Prostate gland (tissue), 2 donors: Measurements from ENCODE around the gene SRRM2. TPM values are rescaled to one million over a fixed set of nuclear protein-coding genes. Genes with fewer than 3 reads are reported as not detected.

Experiments used
- DNase-seq: peaks from one replicate; pipeline ENCODE4 v3.0.0-alpha.2; 2019; ENCODE audit warnings: low spot score
- H3K27ac ChIP-seq, 2 donors: fragments of 200-600 bp; sonication (generic); 2 replicates each; pipeline ENCODE4 v1.5.1; 2017 to 2019
- H3K27me3 ChIP-seq: fragments of 200-600 bp; sonication (generic); replicated peaks from 2 replicates; pipeline ENCODE4 v1.5.1; 2019; ENCODE audit not compliant: insufficient read depth
- H3K36me3 ChIP-seq, 2 donors: fragments of 200-600 bp; sonication (generic); 1 replicate in 1 of 2; 2 replicates in 1 of 2; pipeline versions ENCODE4 v1.5.1 to v1.8.1; 2017 to 2019
- H3K4me1 ChIP-seq: fragments of 200-600 bp; sonication (generic); replicated peaks from 2 replicates; pipeline ENCODE4 v1.5.1; 2019
- H3K4me3 ChIP-seq, 2 donors: fragments of 200-600 bp; sonication (generic); 2 replicates each; pipeline ENCODE4 v1.5.1; 2017 to 2019
- H3K9me3 ChIP-seq: fragments of 200-600 bp; sonication (generic); 2 replicates; pipeline ENCODE4 v1.5.1; 2017
- CTCF ChIP-seq, 4 experiments: fragments of 200-600 bp in 2 of 4; fragments of 450-650 bp in 2 of 4; sonication (generic) in 2 of 4; IDR thresholded peaks; 1 replicate in 3 of 4; 2 replicates in 1 of 4; pipeline ENCODE4 v1.5.1; 2016 to 2019; ENCODE audit warnings: antibody characterized with exemption in 4 of 4, mild to moderate bottlenecking in 2 of 4, moderate library complexity in 2 of 4
- POLR2A ChIP-seq: fragments of 450-650 bp; IDR thresholded peaks from one replicate; pipeline ENCODE4 v1.6.1; 2016; ENCODE audit warnings: antibody characterized with exemption, mild to moderate bottlenecking
- POLR2AphosphoS5 ChIP-seq: sonication (generic); formaldehyde crosslinking; IDR thresholded peaks from one replicate; pipeline ENCODE4 v1.6.1; 2017; ENCODE audit warnings: antibody characterized with exemption
- WGBS: methylation state at CpG from one replicate; pipeline ENCODE4 v1.1.5; 2018; 5-methylcytosine and 5-hydroxymethylcytosine counted together
- intact Hi-C: fragments of 100-400 bp; cut with DNase I; formaldehyde crosslinking; loops from one replicate; pipeline ENCODE4 v1.14.2; 2022
- small RNA-seq, 2 donors: library from RNA; depleted of rRNA; stranded (forward); fragments of <200 nt; gene quantifications; one replicate each; pipeline ENCODE3, GENCODE V24; 2016
- total RNA-seq, 2 donors: library from RNA; depleted of rRNA; stranded (reverse); fragments of >200 nt; gene quantifications; one replicate each; pipeline ENCODE4 v1.1.0, GENCODE V29; 2016

Gene SRRM2
- total RNA-seq, 2 donors from 2014 or later: 287 to 714 TPM

GRCh38 chr16:2819179-2819938 lies 66.9 kb downstream of the SRRM2 start:
- TF ChIP-seq POLR2AphosphoS5 (no peak), CTCF (IDR thresholded peaks at IDR 0.05) (no peak), POLR2A (no peak)
- H3K9me3 ChIP-seq: no peaks in the 10 kb centered on the region
- no peaks in the 10 kb centered on the region for H3K4me1 ChIP-seq
- H3K36me3 ChIP-seq: no peaks in the 10 kb centered on the region
- H3K27me3 ChIP-seq: no peaks in the 10 kb centered on the region
- 85% methylated on average over 18 of the region's 18 CpGs for WGBS
- H3K27ac ChIP-seq: no peak overlapping the region
- intact Hi-C loops: no loop called here
- no peak for DNase-seq
- H3K4me3 ChIP-seq: no peak overlapping the region

GRCh38 chr16:2819939-2820835 lies 67.7 kb downstream of the SRRM2 start:
- 72% methylated on average over 15 of the region's 17 CpGs for WGBS
- no peak for DNase-seq
- Histone ChIP-seq H3K4me1 (no peaks in the 10 kb centered on the region), H3K27me3 (no peaks in the 10 kb centered on the region), H3K4me3 (no peak overlapping the region), H3K9me3 (no peaks in the 10 kb centered on the region), H3K27ac (no peak overlapping the region), H3K36me3 (no peaks in the 10 kb centered on the region)
- TF ChIP-seq POLR2A (no peak), CTCF (IDR thresholded peaks at IDR 0.05) (no peak), POLR2AphosphoS5 (no peak)
- intact Hi-C loops: no loop called here

Small RNAs within 50 kb of the gene (small RNA-seq; reads per million reads assigned to genes)
- 0 reads per million in 2 donors for gene SNORA3C

Other genes starting within 250 kb of the SRRM2 start
- 100 to 1,000 TPM; 114 to 164 TPM for gene ATP6V0C, start 238.7 kb upstream of the SRRM2 start, total RNA-seq
- 10 to 100 TPM; 41.4 to 78.1 TPM for gene AMDHD2, start 232.3 kb upstream of the SRRM2 start, total RNA-seq
- 1 to 10 TPM; 1.3 to 8.1 TPM for gene CEMP1, start 221.2 kb upstream of the SRRM2 start, total RNA-seq
- 10 to 100 TPM; 33.1 to 73.2 TPM for gene PDPK1, start 214.6 kb upstream of the SRRM2 start, total RNA-seq
- 10 to 100 TPM; 24.1 to 55.0 TPM for gene KCTD5, start 70.1 kb upstream of the SRRM2 start, total RNA-seq
- 1 to 10 TPM; 1.9 to 6.9 TPM for gene PRSS27, start 32.4 kb upstream of the SRRM2 start, total RNA-seq
- gene ELOB, start 24.6 kb downstream of the SRRM2 start, total RNA-seq: 100 to 1,000 TPM; 318 to 496 TPM
- not detected for gene PRSS33, start 34.9 kb downstream of the SRRM2 start, total RNA-seq
- gene PRSS41, start 45.8 kb downstream of the SRRM2 start, total RNA-seq: not detected
- 10 to 100 TPM; 33.5 to 50.6 TPM for gene PRSS21, start 64.6 kb downstream of the SRRM2 start, total RNA-seq
- gene ZG16B, start 77.7 kb downstream of the SRRM2 start, total RNA-seq: 100 to 1,000 TPM in 1 of 2 donors, 10 to 100 TPM in 1; 37.1 to 268 TPM
- gene PRSS22, start 105.5 kb downstream of the SRRM2 start, total RNA-seq: 10 to 100 TPM; 18.6 to 30.9 TPM
- 100 to 1,000 TPM in 1 of 2 donors, 10 to 100 TPM in 1; 78.8 to 150 TPM for gene FLYWCH2, start 130.6 kb downstream of the SRRM2 start, total RNA-seq
- gene FLYWCH1, start 159.3 kb downstream of the SRRM2 start, total RNA-seq: 10 to 100 TPM; 53.0 to 55.6 TPM
- 1 to 10 TPM; 1.4 to 4.0 TPM for gene KREMEN2, start 211.6 kb downstream of the SRRM2 start, total RNA-seq
- gene PAQR4, start 216.7 kb downstream of the SRRM2 start, total RNA-seq: 10 to 100 TPM in 1 of 2 donors, 1 to 10 TPM in 1; 9.1 to 25.1 TPM
- gene PKMYT1, start 227.8 kb downstream of the SRRM2 start, total RNA-seq: 10 to 100 TPM in 1 of 2 donors, 1 to 10 TPM in 1; 4.1 to 25.5 TPM